B cell (primary cell): ENCODE data around the gene PTPRN2.

Source experiments
- CTCF ChIP-seq: fragments of 200-600 bp; IDR thresholded peaks from one replicate; pipeline ENCODE4 v1.8.0; 2022; ENCODE audit warnings: antibody characterized with exemption, mild to moderate bottlenecking
- EZH2 ChIP-seq: IDR thresholded peaks from 2 replicates; pipeline ENCODE4 v1.6.1; 2012; ENCODE audit warnings: borderline replicate concordance, low read depth, mild to moderate bottlenecking, moderate library complexity, low read length; ENCODE audit not compliant: insufficient read depth, poor library complexity, severe bottlenecking

GRCh38 chr7:157685430-157686284, 902.0 kb downstream of the PTPRN2 start:
- TF ChIP-seq CTCF, result no peak
- TF ChIP-seq EZH2, result no peak
